Kidney (tissue), 14 donors: ENCODE measurements around the gene STX8. TPM values are rescaled to one million over a fixed set of nuclear protein-coding genes. Genes with fewer than 3 reads are reported as not detected.

Source experiments
- DNase-seq, 5 donors: peaks; one replicate each; pipeline ENCODE4 v3.0.0-alpha.2; 2013 to 2020
- FAIRE-seq: peaks from 2 replicates; lab custom pipeline; 2012; peaks lifted over from hg19 to GRCh38; lab: Jason Lieb, UNC
- H3K27ac ChIP-seq, 2 donors: one replicate each; pipeline ENCODE4 v1.7.0; 2013; ENCODE audit warnings: low read depth in 2 of 2, low read length in 2 of 2, inconsistent platforms in 1 of 2
- H3K27me3 ChIP-seq: one replicate; pipeline ENCODE4 v1.7.1; 2013; ENCODE audit warnings: low read length, inconsistent platforms; ENCODE audit not compliant: control insufficient read depth, insufficient read depth
- H3K36me3 ChIP-seq, 3 donors: one replicate each; pipeline versions ENCODE4 v1.7.0 to v1.7.1; 2013; ENCODE audit warnings: low read length in 3 of 3, control low read depth in 1 of 3, inconsistent platforms in 1 of 3; ENCODE audit not compliant: insufficient read depth in 3 of 3, control insufficient read depth in 2 of 3
- H3K4me1 ChIP-seq, 3 donors: one replicate each; pipeline versions ENCODE4 v1.7.0 to v1.7.1; 2013; ENCODE audit warnings: low read length in 3 of 3, inconsistent platforms in 1 of 3, low read depth in 1 of 3; ENCODE audit not compliant: control insufficient read depth in 2 of 3, insufficient read depth in 2 of 3
- H3K4me3 ChIP-seq, 3 donors: one replicate each; pipeline versions ENCODE4 v1.7.0 to v1.8.1; 2013; ENCODE audit warnings: low read length in 3 of 3, control low read depth in 1 of 3, inconsistent platforms in 1 of 3
- H3K9ac ChIP-seq, 3 donors: one replicate each; pipeline versions ENCODE4 v1.7.0 to v1.7.1; 2013; ENCODE audit warnings: low read length in 3 of 3, control low read depth in 1 of 3, inconsistent platforms in 1 of 3
- H3K9me3 ChIP-seq, 3 donors: one replicate each; pipeline versions ENCODE4 v1.7.0 to v1.7.1; 2013; ENCODE audit warnings: low read length in 3 of 3, control low read depth in 1 of 3, inconsistent platforms in 1 of 3; ENCODE audit not compliant: control insufficient read depth in 2 of 3, insufficient read depth in 1 of 3
- intact Hi-C: fragments of 100-400 bp; cut with DNase I; formaldehyde crosslinking; loops from one replicate; pipeline ENCODE4 v1.11.1; 2022
- polyA plus RNA-seq: library from polyadenylated mRNA; stranded (reverse); fragments of 350-450 nt; fragmentation: Illumina TruSeq; extraction: RNeasy Lipid Tissue Mini Kit (QIAGEN cat#74804); gene quantifications from one replicate; pipeline ENCODE4 v1.2.3, GENCODE V29; 2014; ENCODE audit warnings: low read depth, low replicate concordance; ENCODE audit not compliant: insufficient read depth
- total RNA-seq: library from RNA; stranded (reverse); fragmentation: NEBNext Ultra II Directional; extraction: Animal tissue kit (Norgen Biotek cat#: 25700); gene quantifications from one replicate; pipeline ENCODE4 v1.2.1, GENCODE V29; 2021
- TF ChIP-seq, protein P1 (sequence below): IDR thresholded peaks from 3 replicates; pipeline ENCODE4 v1.5.1; 2012; ENCODE audit warnings: mild to moderate bottlenecking, moderate library complexity, borderline replicate concordance; ENCODE audit not compliant: insufficient read depth; ENCODE audit errors: extremely low read depth
- donor health status: control.
- donor health status: control.
- donor health status: control.
- donor health status: control.
- donor health status: control.
- donor health status: DM: yes; HTN: yes; CAD: no.
- donor health status: Normal renal cell carcinoma (clear cell type).

STX8 gene
- total and polyA plus RNA-seq, 2 donors from 2014 or later, result 67.2 to 127 TPM

DNA sequence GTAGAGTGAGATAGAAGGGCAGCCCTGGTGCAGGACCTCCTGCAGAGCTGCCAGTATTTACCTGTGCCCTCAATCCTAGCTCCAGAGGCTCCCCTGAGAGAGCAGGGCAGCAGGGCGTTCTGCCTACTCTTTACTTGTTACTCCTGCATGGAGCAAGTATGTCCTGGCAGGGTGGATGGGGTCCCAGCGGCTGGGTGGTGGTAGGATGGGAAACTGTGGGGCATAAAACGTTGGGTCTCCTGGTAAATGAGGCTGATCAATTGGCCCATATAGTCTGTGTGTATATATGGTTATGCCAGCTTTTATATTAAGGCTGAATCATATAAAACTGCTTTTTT lies 362.3 kb downstream of the STX8 start:
- FAIRE-seq (no peak), DNase-seq (peak in 1 of 5 donors; percentile 52)
- Histone ChIP-seq H3K27me3 (no peaks in the 10 kb centered on the region), H3K9me3 (peaks cover 0 to 5% (median 0%) of the 10 kb centered on the region in 3 donors), H3K4me1 (no peaks in the 10 kb centered on the region), H3K4me3 (no peak overlapping the region), H3K27ac (no peak overlapping the region), H3K9ac (no peak overlapping the region), H3K36me3 (no peaks in the 10 kb centered on the region)
- intact Hi-C loops, result no loop called here
- TF ChIP-seq, protein P1, sequence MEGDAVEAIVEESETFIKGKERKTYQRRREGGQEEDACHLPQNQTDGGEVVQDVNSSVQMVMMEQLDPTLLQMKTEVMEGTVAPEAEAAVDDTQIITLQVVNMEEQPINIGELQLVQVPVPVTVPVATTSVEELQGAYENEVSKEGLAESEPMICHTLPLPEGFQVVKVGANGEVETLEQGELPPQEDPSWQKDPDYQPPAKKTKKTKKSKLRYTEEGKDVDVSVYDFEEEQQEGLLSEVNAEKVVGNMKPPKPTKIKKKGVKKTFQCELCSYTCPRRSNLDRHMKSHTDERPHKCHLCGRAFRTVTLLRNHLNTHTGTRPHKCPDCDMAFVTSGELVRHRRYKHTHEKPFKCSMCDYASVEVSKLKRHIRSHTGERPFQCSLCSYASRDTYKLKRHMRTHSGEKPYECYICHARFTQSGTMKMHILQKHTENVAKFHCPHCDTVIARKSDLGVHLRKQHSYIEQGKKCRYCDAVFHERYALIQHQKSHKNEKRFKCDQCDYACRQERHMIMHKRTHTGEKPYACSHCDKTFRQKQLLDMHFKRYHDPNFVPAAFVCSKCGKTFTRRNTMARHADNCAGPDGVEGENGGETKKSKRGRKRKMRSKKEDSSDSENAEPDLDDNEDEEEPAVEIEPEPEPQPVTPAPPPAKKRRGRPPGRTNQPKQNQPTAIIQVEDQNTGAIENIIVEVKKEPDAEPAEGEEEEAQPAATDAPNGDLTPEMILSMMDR, result no peak

DNA sequence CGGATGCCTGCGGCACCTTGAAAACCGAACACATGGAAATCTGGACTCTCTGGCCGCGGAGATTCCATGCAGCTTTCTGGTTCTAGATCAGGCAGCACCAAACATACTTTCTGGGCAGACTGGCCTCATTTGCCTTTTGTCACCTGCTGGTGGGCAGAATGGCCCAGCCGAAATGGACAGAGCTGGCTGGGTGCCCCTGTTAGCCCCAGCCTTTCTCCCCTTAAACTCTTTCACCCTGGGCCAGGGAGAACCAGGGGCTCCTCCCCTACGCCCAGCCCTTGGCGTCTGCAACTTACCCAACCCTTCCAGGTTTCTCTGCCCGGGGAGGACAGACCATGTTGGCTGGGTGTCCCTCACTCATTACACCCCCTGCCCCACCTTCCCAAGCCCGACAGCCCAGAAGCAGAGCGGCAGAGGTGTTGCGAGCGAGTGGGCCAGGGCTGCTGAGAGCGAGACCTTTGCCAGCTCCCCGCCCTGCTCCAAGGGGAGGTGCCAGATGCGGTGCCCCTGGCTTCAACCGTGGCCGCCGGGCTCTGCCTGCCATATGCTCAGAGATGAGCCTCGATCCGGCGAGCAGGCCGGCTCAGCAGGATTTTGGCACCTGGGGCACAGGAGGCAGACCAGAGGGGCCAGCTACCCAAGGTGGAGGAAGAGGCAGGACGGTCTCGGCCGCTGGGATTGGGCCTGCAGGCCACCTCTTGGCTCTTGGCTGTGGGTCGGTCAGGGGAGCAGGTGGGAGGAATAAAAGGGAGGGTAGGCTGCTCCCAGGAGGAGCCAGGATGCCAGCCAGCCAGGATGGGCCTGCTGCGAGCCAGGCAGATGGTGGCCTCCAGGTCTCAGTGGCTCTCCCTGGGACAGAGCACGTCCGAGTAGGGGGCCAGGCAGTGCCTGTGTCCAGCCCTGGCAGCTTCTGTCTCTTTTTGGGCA lies 363.0 kb downstream of the STX8 start:
- Histone ChIP-seq H3K27me3 (no peaks in the 10 kb centered on the region), H3K9me3 (peaks cover 0 to 5% (median 0%) of the 10 kb centered on the region in 3 donors), H3K9ac (no peak overlapping the region), H3K4me3 (no peak overlapping the region), H3K36me3 (no peaks in the 10 kb centered on the region), H3K4me1 (no peaks in the 10 kb centered on the region), H3K27ac (no peak overlapping the region)
- TF ChIP-seq, protein P1, result no peak
- peak in 1 of 5 donors; percentile 59 for DNase-seq
- FAIRE-seq, result no peak
- intact Hi-C loops, result no loop called here

- peak in 1 of 5 donors; percentile 27 for DNase-seq
- H3K27me3 ChIP-seq, result no peaks in the 10 kb centered on the region
- no peak overlapping the region for H3K4me3 ChIP-seq
- no peak overlapping the region for H3K9ac ChIP-seq
- H3K27ac ChIP-seq, result no peak overlapping the region
- H3K36me3 ChIP-seq, result no peaks in the 10 kb centered on the region
- H3K4me1 ChIP-seq, result peaks cover 0 to 2% (median 0%) of the 10 kb centered on the region in 3 donors
- TF ChIP-seq, protein P1, result no peak
- peaks cover 0 to 5% (median 0%) of the 10 kb centered on the region in 3 donors for H3K9me3 ChIP-seq
- intact Hi-C loops, result no loop called here
- FAIRE-seq, result no peak
Measured at GRCh38 chr17:9211133-9211765, 364.4 kb downstream of the STX8 start.
